NCI-H146 (cell line): ENCODE results near the gene GABRA5.

Source experiments
- DNase-seq: peaks from one replicate; lab custom pipeline; 2025; lab: John Stamatoyannopoulos, UW

The GABRA5 gene

GRCh38 chr15:26928051-26928450 lies 61.2 kb downstream of the GABRA5 start:
- DNase-seq: no peak

- DNase-seq: no peak
These were observed 62.7 kb downstream of the GABRA5 start for GRCh38 chr15:26929588-26929987.

DNA sequence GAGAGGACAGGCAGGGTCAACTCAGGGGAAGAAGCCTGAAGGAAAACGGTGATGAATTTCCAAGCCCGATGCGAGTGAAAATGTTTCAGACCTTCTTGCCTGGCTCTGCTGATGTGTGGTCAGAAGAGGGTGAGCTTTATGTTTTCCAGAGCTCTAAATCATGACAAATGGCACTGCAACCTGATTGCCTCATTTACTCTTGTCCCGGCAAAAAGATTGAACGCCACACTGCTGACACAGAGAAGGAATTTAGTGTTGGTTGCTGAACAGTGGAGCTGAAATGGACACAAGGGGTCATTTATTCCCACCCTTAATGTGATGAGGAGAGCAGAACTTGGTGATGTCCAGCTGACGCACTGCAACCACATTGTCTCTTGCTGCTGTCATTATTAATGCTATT lies 68.0 kb downstream of the GABRA5 start:
- DNase-seq: no peak

GRCh38 chr15:26935322-26935721 lies 68.5 kb downstream of the GABRA5 start:
- no peak for DNase-seq

DNA sequence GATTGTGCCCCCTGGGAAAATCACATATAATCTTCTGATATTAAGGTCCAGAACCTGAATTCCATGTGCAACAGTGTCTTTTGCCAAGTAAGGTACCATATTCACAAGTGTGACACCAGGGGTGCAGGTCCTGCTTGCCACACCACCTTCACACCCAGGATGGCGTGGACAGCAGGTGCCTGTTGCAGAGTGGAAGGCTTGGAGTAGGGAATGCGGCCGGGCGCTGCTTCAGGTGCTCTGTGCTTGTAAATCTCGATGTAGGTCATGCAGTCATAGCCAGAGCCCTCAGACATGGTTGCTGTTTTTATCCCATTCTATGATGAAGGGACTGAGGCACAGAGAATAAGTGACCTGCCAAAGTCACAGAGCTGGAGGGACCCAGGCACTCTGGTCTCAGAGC lies 69.6 kb downstream of the GABRA5 start:
- DNase-seq: no peak

GRCh38 chr15:26937134-26937533 lies 70.3 kb downstream of the GABRA5 start:
- DNase-seq: no peak

DNA sequence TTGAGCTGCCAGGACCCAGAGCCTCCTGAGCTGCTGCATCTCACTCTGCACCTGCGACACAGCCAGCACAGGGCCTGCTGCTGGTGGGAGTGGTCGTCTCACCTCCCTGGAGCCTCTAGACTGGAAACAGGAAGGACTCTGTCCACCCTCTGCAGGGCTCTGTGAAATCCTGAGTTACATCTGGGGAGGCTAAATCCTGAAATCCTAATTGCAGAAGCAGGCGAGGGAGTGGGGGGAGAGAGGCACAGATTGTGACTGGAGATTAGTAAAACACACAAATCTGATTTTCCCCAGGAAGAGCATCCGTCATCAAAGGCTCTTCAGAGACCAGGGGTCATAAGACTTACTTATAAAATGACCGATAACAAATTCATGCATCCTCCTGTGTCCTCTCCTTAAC lies 72.5 kb downstream of the GABRA5 start:
- DNase-seq: no peak

DNA sequence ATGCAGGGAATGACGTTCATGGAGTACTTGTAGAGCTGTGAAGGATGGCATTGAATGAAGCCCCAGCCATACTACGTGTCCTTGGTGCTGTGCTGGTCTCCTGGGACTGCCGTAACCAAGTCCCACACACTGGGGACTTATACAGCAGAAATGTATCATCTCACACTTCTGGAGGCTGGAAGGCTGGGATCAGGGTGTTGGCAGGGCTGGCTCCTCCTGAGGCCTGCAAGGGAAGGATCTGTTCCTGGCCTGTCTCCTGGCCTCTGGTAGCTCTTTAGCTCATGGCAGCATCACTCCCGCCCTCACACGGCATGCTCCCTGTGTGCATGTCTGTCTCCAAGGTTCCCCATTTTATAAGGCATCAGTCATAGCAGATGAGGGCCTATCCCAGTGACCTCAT lies 74.6 kb downstream of the GABRA5 start:
- no peak for DNase-seq

DNA sequence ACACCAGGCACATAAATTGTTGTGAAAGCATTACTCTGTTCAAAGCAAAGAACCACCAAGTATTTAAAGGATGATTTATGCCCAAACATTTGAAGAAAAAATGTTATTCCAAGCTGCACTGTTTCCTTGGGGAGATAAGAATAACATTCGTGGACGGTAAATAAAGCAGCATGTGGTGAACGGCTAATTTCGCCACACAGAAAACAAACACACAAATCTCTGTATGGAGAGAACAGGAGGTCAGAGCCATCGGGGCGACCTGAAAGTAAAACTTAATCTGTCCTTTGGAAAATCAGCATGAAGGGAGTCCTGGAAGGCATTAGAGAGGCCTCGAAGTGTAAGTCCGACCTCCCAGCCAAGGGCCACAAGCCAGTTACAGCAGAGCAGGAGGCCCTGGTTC lies 77.0 kb downstream of the GABRA5 start:
- no peak for DNase-seq

- DNase-seq: no peak
These were observed 78.2 kb downstream of the GABRA5 start for GRCh38 chr15:26945046-26945445.

GRCh38 chr15:26950001-26950400 lies 83.1 kb downstream of the GABRA5 start:
- no peak for DNase-seq

- DNase-seq: no peak
These were observed 87.5 kb downstream of the GABRA5 start for GRCh38 chr15:26954403-26954802.

DNA sequence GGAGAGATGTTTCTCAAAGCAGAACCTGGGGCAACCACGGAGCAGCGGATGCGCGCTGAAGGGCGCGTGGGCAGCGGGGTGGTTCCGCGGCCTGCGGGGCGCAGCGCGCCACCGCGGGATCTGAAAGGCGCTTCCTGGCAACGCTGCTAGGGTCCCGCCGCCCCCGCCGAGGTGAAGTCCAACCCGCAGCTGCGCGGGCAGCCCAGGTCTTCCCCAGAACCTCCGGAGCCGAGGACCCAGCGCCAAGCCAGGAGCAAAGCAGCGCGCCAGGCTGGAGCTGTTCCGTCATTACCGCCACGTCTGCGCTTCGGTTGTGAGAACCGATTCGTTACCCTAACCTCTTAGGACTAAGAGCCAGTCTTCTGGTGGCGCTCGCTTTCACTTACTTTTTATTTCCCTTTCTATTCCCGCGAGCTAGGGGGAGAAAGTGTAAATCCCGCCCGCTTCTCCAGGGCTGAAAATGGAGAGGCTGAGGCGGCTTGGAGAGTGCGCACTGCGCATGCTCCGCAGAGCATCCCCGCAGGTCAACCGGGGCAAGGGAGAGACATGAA lies 100.9 kb downstream of the GABRA5 start:
- DNase-seq: no peak

DNA sequence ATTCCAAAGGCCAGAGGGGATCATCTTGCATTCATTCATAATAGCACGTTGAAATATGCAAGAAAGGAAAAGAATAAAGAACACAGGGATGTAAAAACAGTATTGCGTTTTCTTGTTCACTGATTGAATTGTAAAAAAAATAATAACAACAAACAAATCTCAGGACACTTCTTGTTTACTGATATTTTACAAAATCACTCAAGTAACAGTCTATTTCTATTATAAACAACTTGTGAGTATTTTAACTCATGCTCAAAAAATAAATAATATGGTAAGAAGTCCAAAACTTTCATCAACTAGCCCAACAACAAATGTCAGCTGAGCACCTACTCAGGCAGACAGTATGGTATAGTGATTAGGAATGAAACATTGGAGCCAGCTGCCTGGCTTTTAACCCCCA lies 101.9 kb downstream of the GABRA5 start:
- DNase-seq: no peak

DNA sequence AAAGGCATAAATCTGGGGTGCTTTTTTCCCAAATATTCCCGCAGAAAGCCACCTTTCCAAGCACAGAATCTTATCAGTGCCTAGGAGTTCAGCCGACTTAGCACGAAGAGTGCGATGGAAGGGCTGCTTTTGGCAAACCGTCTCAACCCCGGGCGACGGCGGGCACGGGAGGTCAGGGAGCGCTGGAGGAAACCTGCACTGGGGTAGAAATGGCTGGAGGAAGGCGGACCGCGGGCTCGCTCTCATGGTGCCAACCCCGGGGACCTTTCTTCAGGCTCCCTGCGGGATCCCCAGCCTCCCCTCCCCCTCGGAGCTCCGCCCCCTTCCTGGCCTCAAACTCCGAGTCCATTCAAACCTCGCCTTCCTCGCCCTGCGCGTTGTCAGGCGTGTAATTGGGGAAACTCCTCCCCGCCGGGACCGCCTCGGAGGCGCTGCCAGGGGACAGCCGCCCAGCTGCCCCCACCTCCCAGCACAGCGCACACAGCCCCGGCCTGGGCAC lies 103.9 kb downstream of the GABRA5 start, which contains the start of gene GABRG3:
TSS of gene GABRG3 (plus strand) at position 470 of the 499 bp plus-strand sequence.
- peak; percentile 0 for DNase-seq

DNA sequence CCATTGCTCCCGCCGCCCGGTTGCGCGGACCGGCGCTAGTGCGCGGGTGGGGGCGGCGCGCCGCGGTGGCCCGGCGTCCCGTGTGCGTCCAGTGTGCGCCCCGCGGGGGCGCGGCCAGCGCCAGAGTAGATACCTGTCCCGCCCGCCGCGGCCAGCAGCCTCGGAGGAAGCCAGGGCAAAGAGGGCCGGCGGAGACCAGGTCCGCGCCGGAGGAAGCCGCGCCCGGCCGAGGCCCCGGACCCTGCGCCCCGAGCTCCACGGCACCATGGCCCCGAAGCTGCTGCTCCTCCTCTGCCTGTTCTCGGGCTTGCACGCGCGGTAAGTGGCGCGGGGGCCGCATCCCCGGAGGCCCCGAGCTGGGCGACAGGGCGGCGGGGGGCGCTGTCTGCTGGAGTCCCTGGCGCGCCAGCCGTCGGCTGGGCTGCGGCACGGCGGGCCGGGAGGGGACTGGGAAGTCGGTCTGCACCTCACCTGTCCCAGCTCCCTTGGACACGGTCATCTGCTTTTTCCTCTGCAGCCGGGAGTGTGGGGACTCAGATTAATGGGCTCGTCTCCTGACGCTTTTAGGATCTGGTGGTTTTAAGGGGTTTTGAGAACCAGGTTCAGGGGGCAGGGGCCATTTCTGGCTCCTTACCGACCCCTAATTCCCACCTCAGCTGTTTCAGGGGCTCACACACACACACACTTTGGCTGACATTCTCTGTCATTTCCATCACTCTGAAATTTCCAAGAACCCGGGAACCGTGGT lies 104.6 kb downstream of the GABRA5 start:
- no peak for DNase-seq

GRCh38 chr15:26972636-26973035 lies 105.8 kb downstream of the GABRA5 start:
- DNase-seq: no peak

GRCh38 chr15:26974120-26974780 lies 107.4 kb downstream of the GABRA5 start:
- DNase-seq: peak; percentile 4

DNA sequence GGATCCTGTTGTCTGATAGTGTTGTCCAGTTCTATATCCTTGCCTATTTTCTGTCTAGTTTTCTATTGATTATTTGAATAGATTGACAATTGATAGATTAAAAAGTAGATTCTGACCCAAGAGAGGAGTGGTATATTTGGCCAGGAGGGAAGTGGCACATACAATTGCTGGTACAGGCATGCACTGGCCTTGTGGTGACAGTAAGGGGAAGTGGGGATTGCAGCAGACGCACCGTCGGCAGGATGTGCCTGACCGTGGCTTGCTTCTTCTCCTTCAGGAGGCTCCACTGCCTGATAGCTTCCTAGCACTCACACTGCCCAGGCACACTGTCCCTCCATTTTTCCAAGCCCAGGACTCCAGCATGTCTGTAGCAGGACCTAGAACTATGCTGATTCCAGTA lies 114.6 kb downstream of the GABRA5 start:
- no peak for DNase-seq

DNA sequence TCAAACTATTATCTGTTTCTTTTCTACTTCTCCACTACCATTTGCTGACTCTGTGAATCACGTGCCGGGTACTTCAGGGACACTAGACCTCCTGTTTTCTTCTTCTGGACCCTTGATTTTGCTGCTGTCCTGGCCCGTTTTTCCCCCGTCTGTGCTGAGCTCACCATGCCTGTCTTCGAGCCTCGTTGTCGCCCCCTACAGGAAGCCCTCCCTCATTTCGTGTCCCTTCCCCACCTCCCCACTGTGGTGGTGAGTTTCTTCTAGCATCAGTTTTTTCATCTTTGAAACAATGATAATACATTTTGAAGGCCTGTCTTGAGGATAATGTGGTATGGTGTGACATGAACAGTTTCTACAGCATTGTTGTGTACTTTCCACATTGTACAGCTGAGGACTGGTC lies 117.0 kb downstream of the GABRA5 start:
- DNase-seq: no peak

DNA sequence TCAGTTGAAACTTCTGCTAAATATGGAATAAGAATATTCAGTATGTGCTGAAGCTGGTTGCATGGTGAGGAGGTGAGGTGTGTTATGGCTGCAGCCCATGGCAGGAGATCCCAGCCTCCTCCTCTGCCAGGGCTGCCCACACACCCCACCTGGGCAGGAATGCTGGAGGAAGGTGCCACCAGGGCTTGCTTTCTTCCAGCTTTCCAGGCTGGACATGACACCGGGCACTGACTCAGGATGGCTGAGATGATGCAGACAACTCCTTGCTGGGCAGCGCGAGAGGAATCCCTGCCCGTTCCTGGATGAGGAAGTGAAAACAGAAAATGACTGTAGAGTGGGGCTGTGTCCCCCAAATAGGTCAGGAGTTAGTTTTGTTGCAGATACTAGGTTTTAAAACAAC lies 118.2 kb downstream of the GABRA5 start:
- no peak for DNase-seq

DNA sequence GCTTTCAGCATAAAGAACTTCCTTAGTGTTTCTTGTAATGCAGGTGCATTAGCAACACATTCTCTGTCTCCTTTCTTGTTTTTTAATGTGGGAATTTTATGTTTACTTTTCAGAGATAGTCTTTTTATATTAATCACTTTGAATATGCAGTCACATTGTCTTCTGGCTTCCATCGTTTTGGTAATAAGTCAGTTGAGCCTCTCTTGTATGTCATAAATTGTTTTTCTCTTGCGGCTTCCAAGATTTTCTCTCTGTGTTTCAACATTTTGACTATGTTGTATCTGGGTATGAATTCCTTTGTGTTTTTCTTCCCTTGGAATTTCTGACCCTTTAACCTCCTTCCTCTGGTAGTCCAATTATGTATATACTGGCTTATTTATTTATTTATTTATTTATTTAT lies 129.4 kb downstream of the GABRA5 start:
- DNase-seq: no peak
